Esophagus muscularis mucosa (tissue), 4 donors: Measurements from ENCODE around the gene GNPTG. TPM values are rescaled to one million over a fixed set of nuclear protein-coding genes. Genes with fewer than 3 reads are reported as not detected.
"Not testable (repeated sequence)": the region's sequence is repeated elsewhere in the genome, so short reads cannot be mapped to it uniquely, and the experiment has no call there.

Source experiments
- DNase-seq: peaks from one replicate; pipeline ENCODE4 v3.0.0-alpha.2; 2017; ENCODE audit errors: extremely low spot score
- H3K27ac ChIP-seq, 4 donors: fragments of 200-600 bp; sonication (generic); replicated peaks in 1 of 4; 1 replicate in 3 of 4; 2 replicates in 1 of 4; pipeline ENCODE4 v1.5.1; 2016 to 2019; ENCODE audit warnings: mild to moderate bottlenecking in 1 of 4
- H3K27me3 ChIP-seq, 4 donors: fragments of 200-600 bp; sonication (generic); one replicate each; pipeline versions ENCODE4 v1.5.1 to v1.6.0; 2016 to 2019
- H3K36me3 ChIP-seq, 4 donors: fragments of 200-600 bp; sonication (generic); one replicate each; pipeline ENCODE4 v1.5.1; 2016 to 2019
- H3K4me1 ChIP-seq, 4 donors: fragments of 200-600 bp; sonication (generic); one replicate each; pipeline ENCODE4 v1.5.1; 2016 to 2019
- H3K4me3 ChIP-seq, 4 donors: fragments of 200-600 bp; sonication (generic); 1 replicate in 2 of 4; 2 replicates in 2 of 4; pipeline ENCODE4 v1.5.1; 2016 to 2019; ENCODE audit warnings: mild to moderate bottlenecking in 4 of 4, moderate library complexity in 1 of 4
- H3K9me3 ChIP-seq, 4 donors: fragments of 200-600 bp; sonication (generic); 1 replicate in 3 of 4; 2 replicates in 1 of 4; pipeline ENCODE4 v1.5.1; 2016 to 2019
- EP300 ChIP-seq: sonication (generic); formaldehyde crosslinking; IDR thresholded peaks from one replicate; pipeline ENCODE4 v1.6.1; 2017; ENCODE audit warnings: antibody characterized with exemption
- POLR2A ChIP-seq: fragments of 450-650 bp; IDR thresholded peaks from one replicate; pipeline ENCODE4 v1.6.1; 2017; ENCODE audit warnings: antibody characterized with exemption, moderate library complexity, mild to moderate bottlenecking, low read depth
- POLR2AphosphoS5 ChIP-seq, 2 donors: sonication (generic); formaldehyde crosslinking; IDR thresholded peaks; one replicate each; pipeline ENCODE4 v1.6.1; 2017; ENCODE audit warnings: antibody characterized with exemption in 2 of 2
- WGBS: methylation state at CpG from one replicate; pipeline ENCODE4 v1.1.5; 2018; 5-methylcytosine and 5-hydroxymethylcytosine counted together
- intact Hi-C: fragments of 100-400 bp; cut with DNase I; formaldehyde crosslinking; loops from one replicate; pipeline ENCODE4 v1.15.1; 2023
- total RNA-seq, 4 donors: library from RNA; depleted of rRNA; stranded (reverse); fragments of >200 nt; gene quantifications; one replicate each; pipeline versions ENCODE4 v1.1.0 to v1.2.1, GENCODE V29; 2016
- TF ChIP-seq, protein P1 (sequence below), 3 experiments: fragments of 200-600 bp in 2 of 3; fragments of 450-650 bp in 1 of 3; sonication (generic) in 2 of 3; IDR thresholded peaks; one replicate each; pipeline ENCODE4 v1.5.1; 2017 to 2019; ENCODE audit warnings: antibody characterized with exemption in 3 of 3, mild to moderate bottlenecking in 2 of 3, moderate library complexity in 1 of 3

Gene GNPTG
- total RNA-seq, 4 donors from 2014 or later, result 54.4 to 70.5 (median 61.1) TPM

DNA sequence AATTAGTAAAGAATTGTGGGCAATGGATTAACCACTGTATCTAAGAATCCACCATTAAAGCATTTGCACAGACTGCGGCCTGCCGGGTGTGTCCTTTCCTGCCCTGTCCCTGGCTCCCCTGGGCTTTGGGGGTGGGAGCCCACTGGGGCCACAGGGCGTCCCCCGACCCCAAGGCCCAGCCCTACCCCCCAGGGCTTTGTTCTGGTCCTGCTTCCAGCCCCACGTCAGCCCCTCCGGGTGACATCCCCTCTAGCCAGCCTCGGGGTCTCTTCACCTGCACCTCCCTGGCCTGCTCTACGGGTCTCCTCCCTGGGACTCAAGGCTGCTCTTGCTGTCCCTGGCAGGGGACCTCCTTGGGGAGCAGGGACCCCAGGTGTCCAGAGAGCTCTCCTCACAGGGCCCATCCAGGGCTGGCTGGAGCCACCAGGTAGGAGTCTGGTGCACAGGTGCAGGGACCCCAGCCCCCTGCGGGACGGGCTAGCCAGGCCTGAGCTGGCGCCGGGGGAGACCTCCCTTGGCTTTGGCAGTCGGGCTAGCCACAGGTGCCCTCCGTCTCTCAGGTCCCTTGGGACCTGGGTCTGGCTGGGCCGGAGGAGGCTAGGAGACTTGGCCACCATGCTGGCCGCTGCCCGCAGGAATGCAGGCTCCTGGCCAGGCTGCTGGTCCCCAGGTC lies 24.6 kb upstream of the GNPTG start:
- Histone ChIP-seq H3K4me3 (no peak overlapping the region), H3K4me1 (peaks cover 11 to 19% (median 13%) of the 10 kb centered on the region in 4 donors), H3K36me3 (peaks cover 14 to 50% (median 49%) of the 10 kb centered on the region in 4 donors), H3K9me3 (peaks cover 0 to 7% (median 3%) of the 10 kb centered on the region in 4 donors), H3K27ac (no peak overlapping the region), H3K27me3 (peaks cover 0 to 21% (median 8%) of the 10 kb centered on the region in 4 donors)
- DNase-seq, result no peak
- TF ChIP-seq EP300 (no peak), POLR2A (no peak), POLR2AphosphoS5 (IDR thresholded peaks at IDR 0.05) (no peak)
- TF ChIP-seq, protein P1, sequence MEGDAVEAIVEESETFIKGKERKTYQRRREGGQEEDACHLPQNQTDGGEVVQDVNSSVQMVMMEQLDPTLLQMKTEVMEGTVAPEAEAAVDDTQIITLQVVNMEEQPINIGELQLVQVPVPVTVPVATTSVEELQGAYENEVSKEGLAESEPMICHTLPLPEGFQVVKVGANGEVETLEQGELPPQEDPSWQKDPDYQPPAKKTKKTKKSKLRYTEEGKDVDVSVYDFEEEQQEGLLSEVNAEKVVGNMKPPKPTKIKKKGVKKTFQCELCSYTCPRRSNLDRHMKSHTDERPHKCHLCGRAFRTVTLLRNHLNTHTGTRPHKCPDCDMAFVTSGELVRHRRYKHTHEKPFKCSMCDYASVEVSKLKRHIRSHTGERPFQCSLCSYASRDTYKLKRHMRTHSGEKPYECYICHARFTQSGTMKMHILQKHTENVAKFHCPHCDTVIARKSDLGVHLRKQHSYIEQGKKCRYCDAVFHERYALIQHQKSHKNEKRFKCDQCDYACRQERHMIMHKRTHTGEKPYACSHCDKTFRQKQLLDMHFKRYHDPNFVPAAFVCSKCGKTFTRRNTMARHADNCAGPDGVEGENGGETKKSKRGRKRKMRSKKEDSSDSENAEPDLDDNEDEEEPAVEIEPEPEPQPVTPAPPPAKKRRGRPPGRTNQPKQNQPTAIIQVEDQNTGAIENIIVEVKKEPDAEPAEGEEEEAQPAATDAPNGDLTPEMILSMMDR (IDR thresholded peaks at IDR 0.05), result no peak
- 83% methylated on average over 4 of the region's 17 CpGs for WGBS
- intact Hi-C loops, result no loop called here

DNA sequence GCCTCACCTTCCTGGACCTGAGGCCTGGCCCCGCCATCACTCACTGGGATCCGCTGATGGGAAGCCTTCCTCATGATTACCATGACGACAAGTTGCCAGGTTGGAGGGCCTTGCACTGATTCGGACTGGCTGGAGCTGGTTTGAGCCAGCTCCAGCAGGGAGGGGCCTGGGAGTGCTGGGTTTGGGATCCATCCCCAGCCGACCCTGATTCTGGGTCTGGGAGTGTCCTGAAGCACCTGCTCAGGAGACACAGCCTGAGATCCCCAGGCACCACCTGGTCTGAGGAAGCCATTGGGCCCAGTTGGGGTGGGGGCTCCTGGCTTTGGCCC lies 24.1 kb upstream of the GNPTG start:
- WGBS, result 60% methylated on average over 1 of the region's 5 CpGs
- intact Hi-C loops, result no loop called here
- Histone ChIP-seq H3K27ac (no peak overlapping the region), H3K27me3 (peaks cover 0 to 26% (median 13%) of the 10 kb centered on the region in 4 donors), H3K4me3 (no peak overlapping the region), H3K9me3 (peaks cover 0 to 7% (median 3%) of the 10 kb centered on the region in 4 donors), H3K4me1 (peaks cover 16 to 24% (median 18%) of the 10 kb centered on the region in 4 donors), H3K36me3 (peaks cover 14 to 45% (median 44%) of the 10 kb centered on the region in 4 donors)
- DNase-seq, result no peak
- no peak for TF ChIP-seq POLR2AphosphoS5 (IDR thresholded peaks at IDR 0.05)

- H3K4me3 ChIP-seq, H3K9me3 ChIP-seq, intact Hi-C loops, H3K27ac ChIP-seq, DNase-seq: not testable (repeated sequence)
- 85% methylated on average over 20 of the region's 20 CpGs for WGBS
- peaks cover 0 to 31% (median 18%) of the 10 kb centered on the region in 4 donors for H3K27me3 ChIP-seq
- peaks cover 14 to 40% (median 39%) of the 10 kb centered on the region in 4 donors for H3K36me3 ChIP-seq
- peaks cover 21 to 29% (median 23%) of the 10 kb centered on the region in 4 donors for H3K4me1 ChIP-seq
Measured at GRCh38 chr16:1328136-1328535, 23.6 kb upstream of the GNPTG start.

DNA sequence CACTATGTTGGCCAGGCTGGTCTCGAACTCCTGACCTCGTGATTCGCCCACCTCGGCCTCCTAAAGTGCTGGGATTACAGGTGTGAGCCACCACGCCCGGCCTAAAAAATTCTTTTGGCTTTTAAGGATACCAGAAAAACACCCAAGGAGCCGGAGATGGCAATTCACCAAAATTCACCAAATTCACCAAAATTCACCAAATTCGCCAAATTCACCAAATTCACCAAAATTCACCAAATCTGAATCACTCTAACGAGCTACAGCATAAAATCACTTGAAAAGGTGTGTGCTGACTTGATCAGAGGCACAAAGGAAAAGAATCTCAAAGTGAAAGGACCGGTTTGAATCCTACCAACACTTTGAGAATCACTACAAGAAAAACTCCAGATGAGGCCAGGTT lies 22.8 kb upstream of the GNPTG start:
- 94% methylated on average over 10 of the region's 10 CpGs for WGBS
- intact Hi-C loops, result not testable (repeated sequence)

DNA sequence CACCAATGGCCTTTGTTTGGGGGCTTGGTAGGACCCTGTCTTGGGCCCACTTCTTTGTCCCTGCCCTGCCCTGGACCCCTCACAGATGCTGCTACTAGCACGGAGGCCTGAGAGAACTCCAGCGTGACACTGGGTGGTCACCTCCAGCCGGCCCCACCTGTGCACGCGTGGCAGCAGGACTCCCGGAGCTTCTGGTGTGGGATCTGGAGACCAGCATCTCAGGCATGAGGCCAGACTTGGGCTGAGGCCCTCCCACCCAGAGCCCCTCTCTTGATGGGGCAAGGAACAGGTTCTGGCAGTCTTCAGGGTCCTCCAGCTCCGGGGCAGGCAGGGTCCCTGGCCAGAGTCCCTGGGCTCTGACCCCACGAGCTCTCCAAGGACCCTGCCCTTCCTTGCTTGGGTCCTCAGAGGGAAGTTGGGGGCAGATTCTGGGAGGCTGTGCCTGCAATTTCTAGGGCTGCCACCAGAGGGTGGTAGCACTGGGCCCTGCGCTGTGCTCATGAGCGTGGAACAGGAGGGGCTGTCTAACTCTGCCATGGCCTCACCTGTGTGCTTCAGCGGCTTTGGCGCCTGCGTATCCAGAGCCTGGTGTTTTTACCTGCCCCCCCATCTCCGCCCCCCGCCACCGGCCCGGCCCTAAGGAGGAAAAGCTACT lies 21.3 kb upstream of the GNPTG start:
- intact Hi-C loops, result no loop called here
- Histone ChIP-seq H3K9me3 (peaks cover 0 to 7% (median 3%) of the 10 kb centered on the region in 4 donors), H3K4me3 (no peak overlapping the region), H3K27me3 (peaks cover 8 to 54% (median 36%) of the 10 kb centered on the region in 4 donors), H3K36me3 (peaks cover 1 to 18% (median 16%) of the 10 kb centered on the region in 4 donors), H3K27ac (no peak overlapping the region), H3K4me1 (peaks cover 32 to 49% (median 37%) of the 10 kb centered on the region in 4 donors)
- no peak for DNase-seq
- 71% methylated on average over 5 of the region's 17 CpGs for WGBS
- TF ChIP-seq POLR2AphosphoS5 (IDR thresholded peaks at IDR 0.05) (no peak), EP300 (no peak), POLR2A (no peak)
- TF ChIP-seq, protein P1 (IDR thresholded peaks at IDR 0.05), result peak in 1 of 3 experiments; percentile 34

More for the DNA sequence above, 22.8 kb upstream of the GNPTG start:
- not testable (repeated sequence) for H3K4me3 ChIP-seq, DNase-seq, H3K27ac ChIP-seq, H3K9me3 ChIP-seq
- peaks cover 5 to 40% (median 25%) of the 10 kb centered on the region in 4 donors for H3K27me3 ChIP-seq
- peaks cover 25 to 37% (median 30%) of the 10 kb centered on the region in 4 donors for H3K4me1 ChIP-seq
- H3K36me3 ChIP-seq, result peaks cover 10 to 32% (median 31%) of the 10 kb centered on the region in 4 donors

DNA sequence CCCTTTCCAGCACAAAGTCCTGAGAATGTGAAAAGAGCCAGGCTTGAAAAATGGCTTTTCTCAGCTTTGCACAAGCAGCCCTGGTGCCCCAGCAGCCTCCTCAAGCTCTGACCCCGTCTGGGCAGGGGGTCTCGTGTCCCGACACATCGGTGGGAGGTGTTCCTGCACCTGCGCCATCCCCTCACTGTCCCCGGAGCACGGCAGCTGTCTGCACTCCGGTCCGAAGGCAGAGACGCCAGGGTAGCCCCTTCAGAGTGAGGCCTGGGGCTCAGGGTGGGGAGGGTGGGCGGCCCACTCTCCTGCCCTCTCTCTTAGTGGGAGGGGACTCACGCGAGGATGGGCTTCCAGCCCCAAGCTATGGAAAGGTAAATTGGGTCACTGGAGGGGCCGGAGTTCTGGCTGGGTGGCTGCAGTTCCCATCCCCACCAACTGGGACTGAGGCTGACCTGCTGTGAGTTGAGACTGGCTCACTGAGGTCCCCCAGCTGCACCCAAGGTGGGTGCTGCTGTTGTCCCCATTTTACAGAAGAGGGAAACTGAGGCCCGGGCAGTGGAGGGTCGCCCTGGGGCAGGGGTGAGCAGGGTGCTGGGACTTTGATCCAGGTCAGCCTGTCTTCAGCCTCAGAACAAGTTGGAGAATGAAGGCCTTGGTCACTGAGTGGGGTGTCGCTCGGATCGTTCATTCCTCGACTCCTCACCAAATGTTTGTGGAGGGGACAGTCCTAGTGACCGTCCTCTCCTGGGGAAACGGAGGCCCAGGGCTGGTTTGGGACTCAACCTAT lies 20.6 kb upstream of the GNPTG start:
- Histone ChIP-seq H3K9me3 (peaks cover 0 to 7% (median 3%) of the 10 kb centered on the region in 4 donors), H3K27me3 (peaks cover 8 to 61% (median 36%) of the 10 kb centered on the region in 4 donors), H3K4me1 (peaks cover 31 to 43% (median 37%) of the 10 kb centered on the region in 4 donors), H3K27ac (peak overlapping the region in 2 of 4 donors; percentile 12 to 46), H3K36me3 (peaks cover 0 to 11% (median 9%) of the 10 kb centered on the region in 4 donors), H3K4me3 (peak overlapping the region; percentile 43 to 56 (median 48))
- 37% methylated on average over 8 of the region's 22 CpGs for WGBS
- DNase-seq, result no peak
- TF ChIP-seq POLR2AphosphoS5 (IDR thresholded peaks at IDR 0.05), result no peak
- no peak for TF ChIP-seq EP300
- no peak for TF ChIP-seq POLR2A
- TF ChIP-seq, protein P1 (IDR thresholded peaks at IDR 0.05), result no peak
- intact Hi-C loops, result no loop called here
